Skin of body (tissue), 2 donors: ENCODE measurements around the gene CYCS. TPM values are rescaled to one million over a fixed set of nuclear protein-coding genes. Genes with fewer than 3 reads are reported as not detected.
"Not testable (repeated sequence)": the region's sequence is repeated elsewhere in the genome, so short reads cannot be mapped to it uniquely, and the experiment has no call there.

Source experiments
- DNase-seq: peaks from one replicate; lab custom pipeline; 2025; lab: John Stamatoyannopoulos, UW
- total RNA-seq: library from RNA; depleted of rRNA; stranded (reverse); fragments of >200 nt; gene quantifications from one replicate; pipeline ENCODE4 v1.2.3, GENCODE V29; 2014

The CYCS gene
- total RNA-seq, 1 donor from 2014 or later = 34.0 TPM

DNA sequence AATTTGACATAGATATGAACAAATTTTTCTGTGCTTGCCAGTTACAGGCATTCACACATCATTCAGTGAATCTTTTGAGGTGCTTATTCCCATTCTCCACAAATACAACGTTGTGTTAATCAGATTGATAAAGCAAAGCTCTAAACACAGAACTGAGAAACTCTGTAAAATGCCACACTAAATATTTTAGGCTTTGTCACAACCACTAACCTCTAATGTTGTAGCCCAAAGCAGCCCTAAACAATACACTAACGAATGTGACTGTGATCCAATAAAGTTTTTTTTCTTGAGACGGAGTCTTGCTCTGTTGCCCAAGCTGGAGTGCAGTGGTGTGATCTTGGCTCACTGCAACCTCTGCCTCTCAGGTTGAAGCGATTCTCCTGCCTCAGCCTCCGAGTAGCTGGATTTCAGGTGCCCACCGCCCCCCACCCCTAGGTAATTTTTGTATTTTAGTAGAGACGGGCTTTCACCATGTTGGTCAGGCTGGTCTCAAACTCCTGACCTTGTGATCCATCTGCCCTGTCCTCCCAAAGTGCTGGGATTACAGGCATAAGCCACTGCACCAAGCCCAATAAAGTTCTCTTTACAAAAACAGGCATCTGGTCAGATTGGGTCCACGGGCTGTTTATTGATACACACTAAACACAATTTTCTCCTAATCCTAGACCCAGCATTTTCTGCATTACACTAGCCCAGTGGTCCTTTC, 6.9 kb downstream of the CYCS start:
- DNase-seq = no peak

DNA sequence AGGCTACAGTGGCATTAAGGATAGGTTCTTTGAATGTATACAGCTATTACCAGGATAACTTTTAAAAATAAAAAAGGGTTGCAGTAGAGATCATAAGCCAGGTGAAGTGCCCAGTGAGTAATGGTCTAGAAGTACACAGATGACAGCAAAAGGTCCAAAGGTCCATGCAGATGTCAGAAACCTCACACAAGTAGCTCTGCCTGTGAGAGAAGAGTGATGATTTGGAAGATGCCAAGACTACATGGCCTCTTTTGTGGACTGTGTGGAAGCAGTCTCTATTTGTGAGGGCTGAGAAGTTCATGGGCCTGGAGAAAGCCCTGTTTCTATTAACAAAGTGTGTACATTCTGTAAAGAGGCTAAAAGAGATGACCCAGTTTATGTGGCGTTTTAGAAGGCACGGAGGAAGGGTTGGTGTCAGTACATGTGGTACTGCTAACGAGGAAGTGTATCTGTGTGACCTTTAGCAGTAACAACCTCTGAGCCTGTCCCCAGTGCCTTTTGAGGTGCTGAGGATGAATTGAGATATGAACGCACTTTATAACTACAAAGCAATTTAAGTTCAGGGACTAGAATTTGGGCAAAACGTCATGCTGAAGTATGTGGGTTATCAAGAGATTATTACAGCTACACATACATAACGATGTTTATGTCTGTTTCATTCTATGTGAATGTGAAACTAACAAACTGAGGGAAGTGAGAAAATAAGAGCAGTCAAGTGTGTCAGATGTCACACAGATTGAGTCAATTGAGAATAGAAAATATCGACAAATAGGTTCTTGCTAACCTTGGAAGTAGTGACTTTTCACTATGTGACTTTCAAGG, 7.6 kb downstream of the CYCS start:
- no peak for DNase-seq

- DNase-seq = no peak
Measured at GRCh38 chr7:25116621-25117020, 8.4 kb downstream of the CYCS start.

DNA sequence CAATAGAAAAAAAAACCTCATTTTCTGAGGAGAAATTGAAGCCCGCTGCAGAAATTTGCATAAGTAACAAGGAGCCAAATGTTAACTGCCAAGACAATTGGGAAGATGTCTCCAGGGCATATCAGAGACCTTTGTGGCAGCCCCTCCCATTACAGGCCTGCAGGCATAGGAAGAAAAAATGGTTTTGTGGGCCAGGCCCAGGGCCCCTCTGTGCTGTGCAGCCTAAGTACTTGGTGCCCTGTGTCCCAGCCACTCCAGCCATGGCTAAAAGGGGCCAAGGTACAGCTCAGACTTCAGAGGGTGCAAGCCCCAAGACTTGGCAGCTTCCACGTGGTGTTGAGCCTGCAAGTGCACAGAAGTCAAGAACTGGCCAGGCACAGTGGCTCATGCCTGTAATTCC, 14.5 kb downstream of the CYCS start:
- not testable (repeated sequence) for DNase-seq

DNA sequence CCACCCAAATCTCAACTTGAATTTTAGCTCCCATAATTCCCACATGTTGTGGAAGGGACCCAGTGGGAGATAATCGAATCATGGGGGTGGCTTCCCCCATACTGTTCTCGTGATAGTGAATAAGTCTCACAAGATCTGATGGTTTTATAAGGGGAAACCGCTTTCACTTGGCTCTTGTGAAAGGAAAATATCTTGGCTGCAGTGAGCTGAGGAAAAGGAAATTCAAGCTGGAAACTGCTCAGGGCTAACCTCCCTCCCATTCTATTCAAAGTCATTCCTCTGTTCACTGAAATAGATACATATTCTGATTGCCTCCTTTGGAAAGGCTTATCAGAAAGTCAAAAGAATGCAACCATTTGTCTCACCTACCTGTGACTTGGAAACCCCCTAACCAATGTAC, 15.8 kb downstream of the CYCS start:
- DNase-seq = no peak

- DNase-seq = no peak
Measured at GRCh38 chr7:25105911-25106310, 19.1 kb downstream of the CYCS start.

DNA sequence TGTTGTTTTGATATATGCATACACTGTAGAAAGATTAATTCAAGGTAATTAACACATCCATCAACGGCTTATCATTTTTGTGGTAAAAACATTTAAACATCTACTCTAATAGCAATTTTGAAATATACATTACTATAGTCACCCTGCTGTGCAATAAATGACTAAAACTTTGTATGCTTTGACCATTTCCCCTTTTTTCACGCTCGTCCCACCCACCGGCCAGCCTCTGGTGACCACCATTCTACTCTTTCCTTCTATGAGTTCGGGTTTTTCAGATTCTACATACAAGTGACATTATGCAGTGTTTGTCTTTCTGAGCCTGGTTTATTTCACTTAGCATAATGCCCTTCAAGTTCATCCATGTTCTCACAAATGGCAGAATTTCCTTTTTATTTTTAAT, 21.3 kb downstream of the CYCS start:
- DNase-seq = no peak

DNA sequence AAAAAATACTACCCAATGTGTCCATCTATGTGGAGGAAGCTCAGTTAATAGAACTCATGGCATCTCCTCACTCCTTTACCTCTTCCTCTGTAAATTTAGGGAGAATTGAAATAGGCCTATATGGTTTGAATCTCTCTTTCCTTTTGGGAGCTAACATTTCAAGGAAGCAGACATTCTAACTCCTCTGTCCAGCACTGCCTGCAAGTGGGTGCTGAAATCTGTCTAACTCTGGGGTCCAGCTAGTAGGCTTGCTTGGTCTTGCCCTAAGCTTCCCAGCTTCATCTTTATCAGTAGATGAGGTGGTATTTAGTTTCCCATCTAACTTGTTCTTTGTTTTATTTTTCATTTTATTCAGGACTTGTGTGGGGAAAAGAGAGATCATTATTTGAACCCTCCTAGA, 23.2 kb downstream of the CYCS start:
- no peak for DNase-seq

DNA sequence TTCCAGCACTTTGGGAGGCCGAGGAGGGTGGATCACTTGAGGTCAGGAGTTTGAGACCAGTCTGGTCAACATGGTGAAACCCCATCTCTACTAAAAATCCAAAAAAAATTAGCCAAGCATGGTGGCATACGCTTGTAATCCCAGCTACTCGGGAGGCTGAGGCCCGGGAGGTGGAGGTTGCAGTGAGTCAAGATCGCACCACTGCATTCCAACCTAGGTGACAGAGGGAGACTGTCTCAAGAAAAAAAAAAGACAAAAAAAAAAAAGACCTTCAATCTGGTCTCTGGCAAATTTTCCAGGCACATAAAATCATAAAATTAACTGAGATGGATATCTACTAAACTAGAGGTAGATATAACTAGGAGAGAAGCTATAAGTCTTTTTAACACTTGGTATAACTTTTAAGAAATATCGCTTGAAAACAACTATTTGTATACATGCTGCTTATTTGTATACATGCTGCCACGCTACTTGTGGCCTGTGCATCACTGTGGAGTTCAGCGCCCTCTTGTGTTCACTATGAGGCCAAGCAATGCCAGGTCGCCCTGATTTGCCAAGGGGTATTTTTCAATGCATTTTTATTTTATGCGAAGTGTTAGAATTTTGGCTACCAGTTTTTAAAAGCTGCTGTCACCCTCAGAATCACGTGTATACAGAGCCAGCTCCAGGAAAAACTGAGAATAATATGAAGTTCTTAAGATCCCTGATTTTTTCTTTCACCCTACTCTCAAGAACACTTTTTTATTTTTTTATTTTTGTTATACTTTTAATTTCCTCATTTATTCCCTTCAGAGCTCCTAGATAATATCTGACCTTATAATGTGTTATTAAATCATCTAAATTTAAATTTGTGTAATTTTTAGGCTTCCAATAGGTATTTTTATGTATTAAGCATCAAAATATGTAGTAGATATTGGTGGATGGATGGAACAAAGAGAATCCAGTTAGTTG, 26.7 kb downstream of the CYCS start:
- peak; percentile 42 for DNase-seq

GRCh38 chr7:25095516-25096345, 29.3 kb downstream of the CYCS start:
- no peak for DNase-seq

GRCh38 chr7:25093268-25093826, 31.7 kb downstream of the CYCS start:
- DNase-seq = no peak

DNA sequence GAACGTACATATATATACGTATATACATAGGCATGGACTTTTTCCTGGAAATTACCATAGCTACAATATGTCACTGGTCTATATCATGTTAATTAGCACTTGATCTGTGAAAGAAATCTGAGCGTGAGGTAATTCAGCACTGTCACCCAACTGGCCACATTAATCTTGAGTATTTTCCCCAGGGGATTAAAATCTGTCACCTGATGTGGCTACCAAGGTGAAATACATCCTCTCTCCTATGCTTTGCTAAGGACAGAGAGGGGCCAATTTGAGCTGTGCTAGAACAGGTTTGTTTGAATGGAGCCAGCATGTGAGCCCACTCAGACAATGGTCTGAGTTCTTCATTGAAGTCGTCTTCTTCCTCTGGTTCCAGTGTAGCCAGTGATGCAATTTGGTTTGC, 33.3 kb downstream of the CYCS start:
- DNase-seq = no peak

DNA sequence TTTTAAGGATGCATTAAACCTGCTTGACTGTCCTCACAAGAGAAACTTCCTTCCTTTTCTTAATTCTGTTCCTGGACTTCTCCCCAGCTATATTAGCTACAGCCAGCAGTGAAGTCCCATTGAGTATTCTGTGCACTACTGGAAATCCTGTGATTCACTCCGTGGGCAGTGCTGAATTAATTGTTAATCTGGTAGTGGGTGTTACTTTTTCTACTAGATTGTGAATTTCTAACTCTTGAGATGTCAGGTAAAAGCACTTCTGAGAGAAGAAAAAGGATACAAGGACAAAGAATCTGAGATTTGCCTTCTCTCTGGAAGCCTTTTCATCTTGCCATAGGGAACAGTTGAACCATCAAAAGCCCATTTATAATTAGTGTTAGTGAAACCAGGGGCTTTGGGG, 33.9 kb downstream of the CYCS start:
- no peak for DNase-seq

DNA sequence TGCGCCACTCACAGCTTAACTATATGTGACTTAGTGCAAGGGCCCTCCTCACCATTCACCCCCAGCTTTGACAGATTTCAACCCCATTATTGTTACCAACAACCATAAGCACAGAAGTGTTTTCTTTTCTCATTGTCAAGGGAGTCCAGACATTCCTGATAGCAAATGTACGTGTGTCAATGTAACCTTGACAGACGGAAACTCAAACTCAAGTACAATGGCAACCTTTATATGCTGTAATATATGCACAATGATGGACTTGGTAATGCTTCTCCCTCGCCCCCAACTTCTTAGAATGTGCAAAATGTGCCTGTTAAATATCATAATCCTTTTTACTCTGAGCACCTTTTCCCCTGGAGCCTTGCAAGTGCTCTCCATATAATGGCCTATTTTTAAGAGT, 34.7 kb downstream of the CYCS start:
- DNase-seq = no peak

DNA sequence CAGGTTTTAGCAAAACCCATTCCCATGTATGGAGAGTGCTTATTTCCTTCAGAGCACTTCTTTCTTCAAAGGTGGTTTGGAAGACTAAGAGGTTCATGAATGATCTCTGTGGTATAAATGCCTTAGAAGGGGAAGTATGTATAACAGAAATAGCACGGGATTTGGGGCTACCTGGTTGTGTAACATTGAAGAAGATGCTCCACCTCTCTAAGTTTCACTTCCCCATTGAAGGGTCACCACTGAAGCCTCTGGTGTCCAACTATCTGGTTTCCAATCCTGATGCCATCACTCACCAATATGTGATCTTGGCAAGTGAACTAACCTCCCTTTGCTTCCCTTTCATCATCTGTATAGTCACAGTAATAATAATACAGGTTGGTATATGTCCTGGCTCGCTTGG, 37.2 kb downstream of the CYCS start:
- DNase-seq = no peak

DNA sequence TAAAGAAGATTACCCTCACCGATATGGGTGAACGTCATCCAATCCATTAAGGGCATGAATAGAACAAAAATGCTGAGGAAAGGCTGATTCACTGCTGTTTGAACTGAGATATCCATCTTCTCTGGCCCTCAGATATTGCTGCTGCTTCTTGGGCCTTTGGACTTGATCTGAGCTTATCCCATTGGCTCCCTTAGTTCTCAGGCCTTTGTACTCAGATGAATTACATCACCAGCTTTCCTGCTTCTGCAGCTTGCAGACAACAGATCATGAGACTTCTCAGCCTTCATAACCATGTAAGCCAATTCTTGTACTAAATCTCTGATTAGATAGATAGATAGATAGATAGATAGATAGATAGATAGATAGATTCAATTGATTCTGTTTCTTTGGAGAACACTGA, 40.2 kb downstream of the CYCS start:
- no peak for DNase-seq

DNA sequence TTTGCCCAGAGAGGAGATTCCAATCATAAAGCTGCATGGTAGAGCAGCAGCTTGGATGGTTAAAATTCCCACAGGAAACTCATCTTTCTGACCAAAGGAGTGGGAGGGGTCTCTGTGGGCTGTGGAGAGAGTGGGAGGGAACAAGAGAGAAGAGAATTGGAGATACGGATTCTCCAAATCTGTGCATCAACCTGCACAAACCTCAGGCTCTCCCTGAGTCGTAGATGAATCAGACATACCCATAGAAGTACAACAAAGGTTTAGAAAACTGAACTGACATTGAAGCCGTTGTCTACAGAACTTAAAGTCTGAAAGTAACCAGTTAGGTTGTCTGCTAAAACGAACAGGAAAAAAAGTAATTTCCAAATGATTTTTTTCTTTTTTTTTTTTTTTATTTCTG, 41.9 kb downstream of the CYCS start:
- no peak for DNase-seq

DNA sequence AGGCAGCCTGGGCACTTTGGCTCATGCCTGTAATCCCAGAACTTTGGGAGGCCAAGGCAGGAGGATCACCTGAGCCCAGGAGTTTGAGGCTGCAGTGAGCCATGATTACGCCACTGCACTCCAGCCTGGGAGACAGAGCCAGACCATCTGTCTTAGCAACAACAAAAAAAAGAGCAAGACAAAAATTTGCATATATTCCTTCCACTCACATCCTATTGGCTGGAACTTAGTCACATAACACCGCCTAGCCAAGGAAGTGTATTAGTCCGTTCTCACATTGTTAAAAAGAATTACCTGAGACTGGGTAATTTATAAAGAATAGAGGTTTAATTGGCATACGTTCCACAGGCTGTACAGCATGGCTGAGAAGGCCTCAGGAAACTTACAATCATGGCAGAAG, 43.0 kb downstream of the CYCS start:
- not testable (repeated sequence) for DNase-seq

DNA sequence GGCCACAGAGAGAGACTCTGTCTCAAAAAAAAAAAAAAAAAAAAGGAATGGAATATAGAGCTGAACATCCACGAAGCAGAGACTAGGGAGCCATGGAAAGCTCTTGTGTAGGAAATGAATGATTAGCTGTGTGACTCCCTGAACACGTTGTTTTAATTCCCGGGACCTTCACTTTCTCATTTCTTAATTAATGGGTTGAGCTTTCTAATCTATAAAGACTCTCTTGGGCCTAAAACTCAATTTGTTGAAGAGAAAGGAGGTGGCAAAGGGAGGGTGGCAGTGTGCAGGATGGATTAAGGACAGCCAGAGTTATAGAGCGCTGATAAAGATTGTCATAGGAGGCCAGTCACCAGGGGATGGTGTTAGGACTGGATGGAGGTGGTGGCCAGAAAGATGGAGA, 48.0 kb downstream of the CYCS start:
- no peak for DNase-seq

GRCh38 chr7:25075459-25075858, 49.6 kb downstream of the CYCS start:
- DNase-seq = no peak

GRCh38 chr7:25073451-25073850, 51.6 kb downstream of the CYCS start:
- DNase-seq = no peak
